Measurements from ENCODE around the gene MLST8. TPM values are rescaled to one million over a fixed set of nuclear protein-coding genes. Genes with fewer than 3 reads are reported as not detected.

MLST8 gene
- total RNA-seq, 1 experiment from 2014 or later: 58.7 TPM

- Histone ChIP-seq H3K36me3 (ENCODE audit: control insufficient read depth in 1 of 2, insufficient read depth in 2 of 2, low read length in 2 of 2) (peaks cover 4 to 33% of the 10 kb centered on the region in 2 experiments; a peak in 3 of 4 replicates), H3K4me3 (replicated peaks in 1 of 2; ENCODE audit: low read depth in 1 of 2, low read length in 2 of 2) (no peak overlapping the region), H3K9me2 (ENCODE audit: insufficient read depth) (no peaks in the 10 kb centered on the region), H3K4me1 (ENCODE audit: control insufficient read depth in 1 of 2, insufficient read depth in 2 of 2, low read length in 2 of 2) (peaks cover 16 to 38% of the 10 kb centered on the region in 2 experiments), H3K4me2 (ENCODE audit: low read length) (no peak overlapping the region), H2AFZ (ENCODE audit: low read depth, low read length, poor library complexity, severe bottlenecking) (no peak overlapping the region), H3K9ac (ENCODE audit: low read length) (no peak overlapping the region), H3K9me3 (ENCODE audit: control insufficient read depth in 1 of 2, insufficient read depth in 1 of 2, low read depth in 1 of 2, low read length in 2 of 2) (no peaks in the 10 kb centered on the region), H3K79me2 (ENCODE audit: insufficient read depth, low read length) (peaks cover 53% of the 10 kb centered on the region), H4K20me1 (ENCODE audit: insufficient read depth) (peaks cover 9% of the 10 kb centered on the region; the same call in 1 of the 2 replicates), H3K27ac (ENCODE audit: low read depth, low read length) (no peak overlapping the region), H3K27me3 (ENCODE audit: insufficient read depth, low read length) (no peaks in the 10 kb centered on the region)
- ChIA-PET POLR2A (no interaction called here), RAD21 (ENCODE audit: low non-redundant PET in 1 of 2, low total read pairs in 2 of 2, uncharacterized antibody in 2 of 2, unreplicated experiment in 2 of 2) (no interaction called here), CTCF (no interaction called here)
- ATAC-seq: no peak
- no peak for TF ChIP-seq SP1 (IDR thresholded peaks at IDR 0.05; ENCODE audit: low read depth)
- no peak for TF ChIP-seq SIN3A (IDR thresholded peaks at IDR 0.05; ENCODE audit: low read depth)
- TF ChIP-seq ZNF274 (IDR thresholded peaks at IDR 0.05; ENCODE audit: low read depth, low read length): no peak
- no peak for TF ChIP-seq POLR2A (IDR thresholded peaks at IDR 0.05; ENCODE audit: borderline replicate concordance, extremely low read depth, insufficient read depth, insufficient read length)
- TF ChIP-seq, protein P1, sequence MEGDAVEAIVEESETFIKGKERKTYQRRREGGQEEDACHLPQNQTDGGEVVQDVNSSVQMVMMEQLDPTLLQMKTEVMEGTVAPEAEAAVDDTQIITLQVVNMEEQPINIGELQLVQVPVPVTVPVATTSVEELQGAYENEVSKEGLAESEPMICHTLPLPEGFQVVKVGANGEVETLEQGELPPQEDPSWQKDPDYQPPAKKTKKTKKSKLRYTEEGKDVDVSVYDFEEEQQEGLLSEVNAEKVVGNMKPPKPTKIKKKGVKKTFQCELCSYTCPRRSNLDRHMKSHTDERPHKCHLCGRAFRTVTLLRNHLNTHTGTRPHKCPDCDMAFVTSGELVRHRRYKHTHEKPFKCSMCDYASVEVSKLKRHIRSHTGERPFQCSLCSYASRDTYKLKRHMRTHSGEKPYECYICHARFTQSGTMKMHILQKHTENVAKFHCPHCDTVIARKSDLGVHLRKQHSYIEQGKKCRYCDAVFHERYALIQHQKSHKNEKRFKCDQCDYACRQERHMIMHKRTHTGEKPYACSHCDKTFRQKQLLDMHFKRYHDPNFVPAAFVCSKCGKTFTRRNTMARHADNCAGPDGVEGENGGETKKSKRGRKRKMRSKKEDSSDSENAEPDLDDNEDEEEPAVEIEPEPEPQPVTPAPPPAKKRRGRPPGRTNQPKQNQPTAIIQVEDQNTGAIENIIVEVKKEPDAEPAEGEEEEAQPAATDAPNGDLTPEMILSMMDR (IDR thresholded peaks at IDR 0.05 in 2 of 3, conservative IDR thresholded peaks at IDR 0.05 in 1 of 3; ENCODE audit: borderline replicate concordance in 1 of 3, insufficient read depth in 1 of 3, low read depth in 2 of 3, low read length in 2 of 3): no peak
- TF ChIP-seq EZH2 (IDR thresholded peaks at IDR 0.05): no peak
- no peak for TF ChIP-seq EGR1 (IDR thresholded peaks at IDR 0.05; ENCODE audit: low read depth)
- no peak for TF ChIP-seq RAD21 (IDR thresholded peaks at IDR 0.05; ENCODE audit: low read depth)
- no peak for TF ChIP-seq POLR2AphosphoS5 (IDR thresholded peaks at IDR 0.05; ENCODE audit: low read depth, low read length)
- TF ChIP-seq, protein P2, sequence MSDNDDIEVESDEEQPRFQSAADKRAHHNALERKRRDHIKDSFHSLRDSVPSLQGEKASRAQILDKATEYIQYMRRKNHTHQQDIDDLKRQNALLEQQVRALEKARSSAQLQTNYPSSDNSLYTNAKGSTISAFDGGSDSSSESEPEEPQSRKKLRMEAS (IDR thresholded peaks at IDR 0.05): no peak
- no peak for TF ChIP-seq ELF1 (IDR thresholded peaks at IDR 0.05; ENCODE audit: borderline replicate concordance, low read depth)
- TF ChIP-seq, protein P3, sequence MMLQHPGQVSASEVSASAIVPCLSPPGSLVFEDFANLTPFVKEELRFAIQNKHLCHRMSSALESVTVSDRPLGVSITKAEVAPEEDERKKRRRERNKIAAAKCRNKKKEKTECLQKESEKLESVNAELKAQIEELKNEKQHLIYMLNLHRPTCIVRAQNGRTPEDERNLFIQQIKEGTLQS (IDR thresholded peaks at IDR 0.05): no peak
- no peak for TF ChIP-seq YY1 (IDR thresholded peaks at IDR 0.05; ENCODE audit: extremely low read depth, insufficient replicate concordance, low read depth, low read length)
- no peak for TF ChIP-seq CEBPB (IDR thresholded peaks at IDR 0.05; ENCODE audit: low read depth)
- TF ChIP-seq REST (IDR thresholded peaks at IDR 0.05; ENCODE audit: low read depth): no peak
- TF ChIP-seq JUND (IDR thresholded peaks at IDR 0.05): no peak
- BruUV-seq (replicated peaks): no TSS peak
- intact Hi-C loops (cut with micrococcal nuclease): no loop called here
- no peak for DNase-seq (ENCODE audit: low read depth, low spot score)
Observed at GRCh38 chr16:2210009-2210332, 4.7 kb downstream of the MLST8 start.
